Panc1 (cell line): ENCODE data around the gene EZH2. TPM values are rescaled to one million over a fixed set of nuclear protein-coding genes. Genes with fewer than 3 reads are reported as not detected.

Experiments used
- total RNA-seq: library from RNA; stranded (reverse); gene quantifications from one replicate; pipeline ENCODE4 v1.2.1, GENCODE V29; 2021; ENCODE audit not compliant: unreplicated experiment

The EZH2 gene
- total RNA-seq, 1 experiment from 2014 or later: 38.3 TPM

Other genes starting within 250 kb of the EZH2 start
- 60.6 TPM for gene CUL1, start 185.4 kb downstream of the EZH2 start, total RNA-seq
- 281 TPM for gene PDIA4, start 144.2 kb upstream of the EZH2 start, total RNA-seq
- 10.1 TPM for gene ZNF786, start 206.4 kb upstream of the EZH2 start, total RNA-seq
- 3.0 TPM for gene ZNF425, start 242.0 kb upstream of the EZH2 start, total RNA-seq